Hematopoietic multipotent progenitor cell treated with erythropoietin and hydrocortisone succinate and interleukin-3 and kit ligand, for 17 days (in vitro differentiated cells): ENCODE results near the gene CYSLTR2.

Experiments
- DNase-seq: peaks from one replicate; pipeline ENCODE4 v3.0.0-alpha.2; 2015; ENCODE audit warnings: low spot score

CYSLTR2 gene

GRCh38 chr13:48741377-48741776 lies 87.6 kb downstream of the CYSLTR2 start:
- DNase-seq = no peak

GRCh38 chr13:48746821-48747220 lies 93.1 kb downstream of the CYSLTR2 start:
- DNase-seq = no peak

GRCh38 chr13:48748681-48749080 lies 95.0 kb downstream of the CYSLTR2 start:
- no peak for DNase-seq

GRCh38 chr13:48749144-48749543 lies 95.4 kb downstream of the CYSLTR2 start:
- DNase-seq = no peak

DNA sequence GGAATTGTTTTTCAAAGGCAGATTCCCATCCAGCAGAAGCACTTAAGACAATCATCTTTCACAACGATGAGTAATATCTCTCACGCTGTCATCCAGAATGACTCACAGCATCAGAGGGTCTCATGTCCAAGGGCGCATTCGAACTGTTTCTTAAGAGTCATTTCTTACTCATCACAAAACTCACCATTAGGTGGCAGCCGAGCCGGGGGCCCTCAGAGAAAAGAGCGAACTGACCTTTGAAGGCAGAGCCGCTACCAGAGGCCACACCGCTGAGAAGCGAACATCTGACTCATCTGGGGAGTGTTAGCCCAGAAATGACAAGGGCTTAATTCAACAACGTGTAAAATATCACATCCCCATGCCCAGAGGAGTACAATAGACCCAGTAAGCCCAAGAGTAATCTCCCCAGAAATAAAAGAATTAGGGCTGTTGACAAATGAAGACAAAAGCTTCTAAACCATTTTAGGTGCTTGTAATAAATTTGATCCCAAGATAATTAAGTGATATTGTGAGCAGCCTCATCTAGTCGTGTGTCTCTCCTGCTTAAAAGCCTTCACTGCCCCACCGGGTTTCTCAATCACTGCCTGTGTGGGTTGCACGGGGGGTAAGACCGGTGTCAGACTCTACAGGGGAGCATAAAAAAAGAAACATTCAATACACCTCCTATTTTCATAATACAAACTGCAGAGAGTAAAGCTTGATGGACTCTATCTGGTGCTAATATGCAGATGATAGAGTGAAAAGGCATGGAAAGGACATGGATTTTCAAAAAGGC lies 96.2 kb downstream of the CYSLTR2 start:
- no peak for DNase-seq

- DNase-seq = no peak
Measured at GRCh38 chr13:48750588-48751383, 97.1 kb downstream of the CYSLTR2 start.

DNA sequence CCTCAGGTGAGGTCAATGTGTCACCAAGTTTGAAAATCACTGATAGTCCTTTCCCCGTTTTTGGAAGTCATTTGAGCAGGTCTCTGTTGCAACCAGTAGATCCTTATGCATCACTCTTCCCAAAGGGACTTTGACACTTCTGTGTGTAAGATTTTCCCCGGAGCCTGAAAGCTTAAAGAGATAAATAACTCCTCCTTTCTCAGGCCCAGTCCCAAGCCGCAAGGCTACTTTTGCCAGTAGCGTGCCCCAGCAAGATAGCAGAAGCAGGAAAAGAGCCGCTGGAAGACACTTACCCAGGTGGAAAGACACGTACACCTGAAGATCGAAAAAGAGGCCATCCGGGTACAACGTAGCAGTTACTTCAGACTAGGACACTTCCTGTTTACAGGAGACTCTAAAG lies 106.9 kb downstream of the CYSLTR2 start:
- no peak for DNase-seq
